Testis (tissue), 3 donors: ENCODE measurements around the gene CARHSP1. TPM values are rescaled to one million over a fixed set of nuclear protein-coding genes. Genes with fewer than 3 reads are reported as not detected.

Source experiments
- DNase-seq: peaks from one replicate; pipeline ENCODE4 v3.0.0-alpha.2; 2019
- H3K27ac ChIP-seq, 2 donors: fragments of 200-600 bp; sonication (generic); one replicate each; pipeline ENCODE4 v1.5.1; 2019
- H3K27me3 ChIP-seq: fragments of 200-600 bp; sonication (generic); one replicate; pipeline ENCODE4 v1.5.1; 2019
- H3K36me3 ChIP-seq: fragments of 200-600 bp; sonication (generic); one replicate; pipeline ENCODE4 v1.5.1; 2017; ENCODE audit warnings: low read depth; ENCODE audit errors: missing control alignments
- H3K4me1 ChIP-seq: fragments of 200-600 bp; sonication (generic); one replicate; pipeline ENCODE4 v1.5.1; 2019
- H3K4me3 ChIP-seq, 2 donors: fragments of 200-600 bp; sonication (generic); one replicate each; pipeline ENCODE4 v1.5.1; 2017 to 2019
- H3K9me3 ChIP-seq: fragments of 200-600 bp; sonication (generic); one replicate; pipeline ENCODE4 v1.5.1; 2017
- CTCF ChIP-seq, 3 experiments: fragments of 450-650 bp in 2 of 3; fragments of 200-600 bp in 1 of 3; sonication (generic) in 1 of 3; IDR thresholded peaks; one replicate each; pipeline ENCODE4 v1.5.1; 2016 to 2019; ENCODE audit warnings: antibody characterized with exemption in 3 of 3, mild to moderate bottlenecking in 2 of 3, moderate library complexity in 1 of 3
- POLR2A ChIP-seq: fragments of 450-650 bp; IDR thresholded peaks from one replicate; pipeline ENCODE4 v1.6.1; 2017; ENCODE audit warnings: antibody characterized with exemption, mild to moderate bottlenecking, moderate library complexity
- WGBS, 2 donors: methylation state at CpG; one replicate each; pipeline ENCODE4 v1.1.5; 2018; 5-methylcytosine and 5-hydroxymethylcytosine counted together
- intact Hi-C: fragments of 100-400 bp; cut with DNase I; formaldehyde crosslinking; loops from one replicate; pipeline ENCODE4 v1.15.1; 2023; ENCODE audit warnings: low total_unique reads
- polyA plus RNA-seq: library from polyadenylated mRNA; stranded (reverse); fragments of 350-450 nt; fragmentation: Illumina TruSeq; extraction: RNeasy Lipid Tissue Mini Kit (QIAGEN cat#74804); gene quantifications from one replicate; pipeline ENCODE4 v1.2.3, GENCODE V29; 2014; ENCODE audit warnings: low read depth, low replicate concordance; ENCODE audit not compliant: insufficient read depth
- total RNA-seq, 2 donors: library from RNA; depleted of rRNA; stranded (reverse); fragments of >200 nt; gene quantifications; one replicate each; pipeline ENCODE4 v1.2.3, GENCODE V29; 2016

Gene CARHSP1
- total and polyA plus RNA-seq, 3 donors from 2014 or later = 241 to 457 (median 437) TPM

GRCh38 chr16:8832717-8833105, 36.1 kb downstream of the CARHSP1 start:
- 81 to 83% methylated on average over 16 of the region's 16 CpGs for WGBS, 2 donors
- Histone ChIP-seq H3K9me3 (no peaks in the 10 kb centered on the region), H3K27ac (no peak overlapping the region), H3K27me3 (no peaks in the 10 kb centered on the region), H3K4me3 (no peak overlapping the region), H3K4me1 (no peaks in the 10 kb centered on the region), H3K36me3 (no peaks in the 10 kb centered on the region)
- intact Hi-C loops = no loop called here
- DNase-seq = no peak
- TF ChIP-seq CTCF (IDR thresholded peaks at IDR 0.05) (no peak), POLR2A (no peak)

- TF ChIP-seq CTCF (IDR thresholded peaks at IDR 0.05) = no peak
- no peak for TF ChIP-seq POLR2A
- Histone ChIP-seq H3K36me3 (no peaks in the 10 kb centered on the region), H3K27ac (no peak overlapping the region), H3K4me3 (no peak overlapping the region), H3K27me3 (no peaks in the 10 kb centered on the region), H3K4me1 (no peaks in the 10 kb centered on the region), H3K9me3 (no peaks in the 10 kb centered on the region)
- intact Hi-C loops = no loop called here
- WGBS, 2 donors = 84 to 92% methylated on average over 10 to 18 of the region's 18 CpGs
- DNase-seq = no peak
Measured at GRCh38 chr16:8831871-8832716, 36.7 kb downstream of the CARHSP1 start.

- Histone ChIP-seq H3K27me3 (no peaks in the 10 kb centered on the region), H3K36me3 (no peaks in the 10 kb centered on the region), H3K9me3 (no peaks in the 10 kb centered on the region), H3K27ac (no peak overlapping the region), H3K4me3 (no peak overlapping the region), H3K4me1 (no peaks in the 10 kb centered on the region)
- intact Hi-C loops = no loop called here
- DNase-seq = no peak
- TF ChIP-seq CTCF (IDR thresholded peaks at IDR 0.05) (no peak), POLR2A (no peak)
- WGBS, 2 donors = 88 to 90% methylated on average over 5 to 9 of the region's 9 CpGs
Measured at GRCh38 chr16:8831450-8831849, 37.4 kb downstream of the CARHSP1 start.

- intact Hi-C loops = no loop called here
- H3K36me3 ChIP-seq = no peaks in the 10 kb centered on the region
- TF ChIP-seq CTCF (IDR thresholded peaks at IDR 0.05) (no peak), POLR2A (no peak)
Measured at GRCh38 chr16:8828541-8829165, 40.2 kb downstream of the CARHSP1 start.

More at GRCh38 chr16:8828541-8829165, 40.2 kb downstream of the CARHSP1 start:
- DNase-seq = no peak
- no peak overlapping the region for H3K4me3 ChIP-seq
- H3K9me3 ChIP-seq = no peaks in the 10 kb centered on the region
- no peaks in the 10 kb centered on the region for H3K27me3 ChIP-seq
- 92 to 95% methylated on average over 8 of the region's 8 CpGs for WGBS, 2 donors
- H3K27ac ChIP-seq = no peak overlapping the region
- H3K4me1 ChIP-seq = no peaks in the 10 kb centered on the region
